SHP77 treated with DMSO at 0.1 percent for 48 hours (cell line): ENCODE measurements around the gene VEPH1.

ENCODE experiments used
- DNase-seq: peaks from one replicate; lab custom pipeline; 2025; lab: John Stamatoyannopoulos, UW

VEPH1 gene

DNA sequence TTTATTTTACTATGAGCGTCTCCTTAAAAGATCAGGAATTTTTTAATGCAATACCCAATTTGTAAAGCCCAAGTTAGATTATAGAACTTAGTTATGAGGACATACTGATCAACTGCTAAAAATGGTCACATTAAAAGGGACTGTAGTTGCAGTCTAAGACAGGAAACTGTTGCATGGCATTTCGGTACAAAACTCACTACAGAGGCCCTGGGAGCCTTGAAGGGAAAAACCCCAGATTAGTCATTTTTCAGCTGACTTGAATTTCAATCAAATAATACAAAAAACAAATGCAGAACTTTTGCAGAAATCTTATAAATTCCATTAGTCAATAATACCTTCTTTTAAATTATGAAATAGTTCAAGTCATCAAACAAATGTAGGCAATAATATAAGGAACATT lies 73.5 kb downstream of the VEPH1 start:
- no peak for DNase-seq

DNA sequence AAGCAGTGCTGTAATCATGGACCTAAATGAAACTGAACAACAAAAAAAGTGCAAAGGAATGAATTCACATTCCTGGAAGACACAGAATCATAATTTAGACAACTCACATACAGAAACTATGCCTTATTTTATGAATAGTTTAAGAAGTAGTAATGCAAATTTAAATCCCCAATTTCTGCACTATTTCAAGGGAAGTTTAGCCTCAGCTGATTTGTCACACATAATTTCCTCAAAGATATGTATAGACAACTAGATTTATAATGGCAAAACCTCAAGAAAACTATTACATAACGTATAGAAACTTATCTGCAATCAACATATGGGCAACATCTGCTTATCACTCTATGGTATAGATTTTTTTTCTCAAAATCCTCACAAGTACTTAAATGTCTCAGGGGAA lies 74.4 kb downstream of the VEPH1 start:
- no peak for DNase-seq

DNA sequence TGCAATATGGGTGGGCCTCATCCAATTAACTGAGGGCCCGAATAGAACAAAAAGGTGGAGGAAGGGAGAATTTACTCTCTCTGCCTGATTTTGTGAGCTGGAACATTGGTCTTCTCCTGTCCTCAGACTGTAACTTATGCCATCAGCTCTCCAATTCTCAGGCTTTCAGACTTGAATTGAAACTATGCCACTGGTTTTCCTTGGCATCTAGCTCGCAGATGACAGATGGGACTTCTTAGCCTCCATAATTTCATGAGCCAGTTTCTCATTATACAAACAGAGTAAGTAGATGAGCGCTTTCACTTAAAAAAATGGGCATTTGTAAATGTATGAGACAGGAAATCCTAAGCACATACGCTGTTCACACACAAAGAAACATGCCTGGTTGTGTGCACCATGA lies 75.3 kb downstream of the VEPH1 start:
- no peak for DNase-seq

DNA sequence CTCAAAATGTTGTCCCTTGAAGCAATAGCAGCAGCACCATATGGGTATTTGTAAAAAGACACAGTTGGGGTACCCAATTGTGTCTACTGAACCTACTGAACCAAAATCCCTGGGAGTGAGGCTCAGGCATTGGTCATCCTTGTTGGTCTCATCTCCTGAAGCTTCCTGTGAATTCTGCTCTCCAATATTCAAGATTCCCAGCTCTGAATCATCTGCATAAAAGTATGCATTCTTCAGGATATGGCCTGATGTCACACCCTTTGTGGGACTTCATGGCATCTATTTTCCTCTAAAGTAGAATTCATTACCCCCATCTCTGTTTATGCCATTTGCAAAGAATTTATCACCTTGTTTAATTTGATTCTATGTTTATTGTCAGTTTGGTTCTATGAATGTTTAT lies 79.9 kb downstream of the VEPH1 start:
- DNase-seq: no peak

DNA sequence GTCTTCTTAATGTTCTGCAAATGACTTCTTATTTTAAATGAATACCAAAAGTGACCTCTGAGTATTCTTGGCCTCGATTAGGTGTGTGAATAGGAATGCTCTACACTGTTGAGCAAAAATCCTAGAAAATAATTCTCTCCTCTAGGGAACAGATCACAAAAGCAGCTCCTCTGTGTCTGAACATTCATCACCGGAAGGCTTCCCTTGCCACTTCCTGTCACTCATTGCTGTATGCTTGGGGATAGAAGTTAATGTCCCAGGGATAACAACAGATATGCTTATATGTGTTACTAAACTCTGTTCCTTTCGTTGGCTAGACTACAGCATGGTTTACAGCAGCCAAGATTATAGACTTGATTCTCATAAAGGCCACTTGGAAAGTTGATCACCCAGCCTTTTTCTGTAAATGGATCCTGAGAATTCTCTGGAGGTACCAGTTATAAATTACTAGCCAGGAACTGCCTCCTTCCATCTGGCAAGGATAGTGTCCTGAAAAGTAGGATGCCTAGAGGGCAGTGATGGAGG lies 82.5 kb downstream of the VEPH1 start:
- DNase-seq: no peak

DNA sequence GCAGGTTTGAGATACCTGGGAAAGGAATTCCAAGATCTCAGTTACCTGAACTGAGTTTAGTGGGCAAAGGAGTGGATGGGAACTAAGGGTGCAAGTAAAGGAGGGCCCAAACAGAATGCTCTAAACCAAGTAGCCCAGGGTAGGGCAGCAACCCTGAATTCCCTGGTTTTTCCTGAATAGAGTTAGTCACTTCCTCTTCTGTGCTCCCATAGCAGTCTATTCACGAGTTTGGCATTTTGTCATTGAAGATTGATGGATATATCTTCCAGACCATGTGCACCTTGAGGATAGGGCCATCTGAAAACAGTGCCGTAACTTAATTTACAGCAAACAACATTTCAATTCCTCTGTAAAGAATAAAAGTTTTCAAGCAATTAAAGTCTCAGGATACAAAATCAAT lies 85.1 kb downstream of the VEPH1 start:
- DNase-seq: no peak

DNA sequence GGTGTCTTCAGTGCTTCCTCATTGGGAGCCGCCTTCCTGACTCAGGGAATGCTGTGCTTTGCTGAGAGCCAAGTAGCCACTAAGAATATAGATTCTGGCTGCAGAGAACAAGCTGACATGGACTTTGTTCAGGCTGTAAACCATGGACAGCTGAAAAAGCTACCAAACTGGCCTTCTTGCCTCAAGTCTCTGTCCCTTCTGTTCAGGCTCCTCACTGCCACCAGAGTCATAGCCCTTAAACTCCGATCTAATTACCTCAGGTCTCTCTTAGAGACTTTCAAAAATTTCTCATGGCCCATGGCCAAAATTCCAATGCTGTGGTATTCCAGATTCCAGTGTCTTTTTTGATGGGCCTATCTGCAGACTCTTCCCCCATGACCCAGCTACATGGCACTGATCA lies 86.0 kb downstream of the VEPH1 start:
- DNase-seq: no peak

DNA sequence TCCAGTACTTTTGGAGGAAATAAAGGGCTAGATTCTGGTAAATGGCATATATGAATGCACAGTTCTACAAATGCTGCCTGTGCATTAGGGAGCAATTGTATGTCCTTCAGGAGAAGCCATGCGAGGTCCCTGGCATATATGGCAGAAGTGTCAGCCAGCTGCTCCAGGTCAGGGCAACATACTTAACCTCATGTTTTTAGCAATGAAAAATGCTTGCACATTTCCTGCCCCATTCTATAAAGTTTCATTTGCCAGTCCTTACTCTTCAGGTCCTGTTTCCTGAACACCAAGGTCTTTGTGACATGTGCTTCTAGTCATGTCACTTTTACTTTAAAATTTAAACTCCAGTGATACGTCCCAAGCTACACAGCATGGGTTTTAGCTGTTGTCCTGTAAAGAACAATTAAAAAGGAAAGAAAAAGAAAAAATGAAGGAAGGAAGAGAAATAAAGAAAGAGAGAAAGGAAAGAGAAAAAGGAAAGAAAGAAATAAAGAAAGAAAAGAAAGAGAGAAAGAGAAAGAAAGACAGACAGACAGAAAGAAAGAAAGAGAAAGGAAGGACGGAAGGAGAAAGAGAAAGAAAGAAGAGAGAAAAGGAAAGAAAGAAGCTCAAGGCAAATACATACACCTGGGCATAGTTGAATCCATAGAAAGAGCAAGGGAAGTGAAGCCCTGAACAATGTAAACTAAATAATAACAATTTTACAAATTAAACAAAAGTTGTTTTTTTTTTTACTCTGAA lies 86.7 kb downstream of the VEPH1 start:
- no peak for DNase-seq

DNA sequence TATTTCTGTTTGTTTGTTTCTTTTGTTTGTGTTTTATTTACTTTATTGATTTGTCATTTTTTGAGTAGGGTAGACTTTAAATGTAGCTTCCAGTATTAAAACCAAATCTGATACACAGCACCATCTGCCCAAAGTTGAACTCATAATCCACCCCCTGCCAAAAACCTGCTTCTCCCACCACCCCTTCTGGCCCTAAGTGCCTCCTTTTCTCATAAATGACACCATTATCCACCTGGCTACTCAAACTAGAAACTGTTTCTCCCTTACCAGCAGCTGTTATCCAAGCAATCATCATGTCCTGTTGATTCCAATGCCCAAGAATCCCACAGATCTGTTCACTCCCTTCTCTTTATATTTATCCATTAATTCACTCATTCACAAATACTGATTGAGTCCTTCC lies 88.4 kb downstream of the VEPH1 start:
- DNase-seq: no peak

DNA sequence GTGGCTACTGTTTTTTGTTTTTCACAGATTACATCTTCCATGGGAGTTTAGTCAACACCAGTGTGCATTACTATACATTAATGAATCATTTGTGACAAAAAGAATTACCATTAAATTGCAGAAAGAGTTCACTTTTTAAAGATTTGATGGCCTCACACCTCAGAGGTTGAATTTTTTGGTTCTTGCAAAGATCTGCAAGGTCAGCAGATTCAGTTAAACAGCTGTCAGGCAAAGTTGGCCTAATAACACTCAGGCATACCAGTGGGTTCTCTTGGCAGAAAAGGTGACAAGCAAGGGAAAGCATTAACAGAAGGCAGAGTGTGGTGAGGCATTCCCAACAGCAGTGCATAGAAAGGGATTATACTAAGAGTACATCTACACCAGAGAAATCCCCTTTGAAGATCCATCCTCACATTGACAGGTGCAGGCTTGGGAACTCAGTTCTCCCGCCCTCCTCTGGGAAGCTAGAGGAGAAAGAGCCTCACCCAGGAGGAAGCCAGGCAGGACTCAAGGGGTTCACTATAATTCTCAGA lies 90.8 kb downstream of the VEPH1 start:
- no peak for DNase-seq

DNA sequence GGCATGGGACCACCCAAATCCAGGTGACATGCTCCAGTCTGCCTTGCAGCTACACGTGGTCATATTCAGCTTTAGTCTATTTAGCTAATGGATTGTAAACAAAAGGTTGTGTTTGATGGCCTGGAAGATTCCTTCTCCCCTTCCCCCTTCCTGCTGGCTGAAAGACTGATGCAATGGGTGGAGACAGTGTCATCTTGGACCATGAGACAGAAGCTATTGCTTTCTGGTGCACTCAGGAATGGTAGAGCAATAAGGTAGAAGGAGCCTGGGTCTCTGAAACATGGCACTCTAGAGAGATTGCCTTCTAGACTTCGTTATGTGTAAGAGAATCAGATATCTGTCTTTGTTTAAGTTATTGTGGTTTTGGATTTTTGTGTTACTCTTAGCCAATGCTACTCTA lies 92.3 kb downstream of the VEPH1 start:
- DNase-seq: no peak

DNA sequence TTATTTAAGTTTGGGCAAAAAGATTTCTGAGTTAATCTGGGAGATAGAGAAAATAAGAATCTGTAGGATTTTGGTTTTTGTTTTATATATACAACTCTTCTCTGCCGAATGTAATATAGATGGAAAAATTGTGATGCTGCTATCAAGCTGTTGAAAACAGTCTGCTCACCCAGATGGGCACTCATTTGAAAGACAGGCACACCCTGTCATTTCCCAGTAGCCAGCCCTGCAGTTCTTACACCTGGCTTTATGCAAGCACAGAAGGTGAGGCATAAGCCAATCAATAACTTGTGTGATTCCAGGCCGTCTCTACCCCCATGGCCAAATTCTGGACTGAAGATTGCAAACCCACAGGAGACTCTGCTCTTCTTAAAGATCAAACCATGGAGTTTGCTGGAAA lies 93.7 kb downstream of the VEPH1 start:
- DNase-seq: no peak

DNA sequence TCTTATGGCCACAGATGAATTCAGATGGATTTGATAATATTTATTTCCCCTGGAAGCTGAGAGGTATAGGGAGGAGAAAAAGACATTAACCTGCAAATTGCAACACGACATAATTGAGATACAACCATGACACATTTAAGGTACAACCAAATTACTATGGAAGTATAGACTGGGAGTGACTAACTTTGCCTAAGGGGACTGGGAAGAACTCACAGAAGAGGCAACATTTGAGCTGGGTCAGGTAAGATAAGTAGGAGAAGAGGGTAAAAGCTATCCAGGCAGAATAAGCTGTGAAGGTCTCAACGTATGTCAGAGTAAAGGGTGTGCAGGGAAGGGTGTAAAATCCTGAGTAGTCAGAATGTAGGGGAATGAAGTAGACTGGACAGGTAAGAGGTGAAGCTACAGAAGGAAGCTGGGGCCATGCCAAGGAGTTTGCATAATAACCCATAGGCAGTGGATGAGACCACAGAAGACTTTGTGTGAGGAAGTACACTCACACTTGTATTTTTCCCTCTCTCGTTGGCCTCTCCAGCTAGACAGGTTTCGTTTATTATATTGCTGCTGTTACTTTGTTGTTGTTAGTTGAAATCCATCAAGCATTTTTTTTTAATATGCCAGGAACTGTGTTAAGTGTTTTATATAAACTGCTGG lies 94.6 kb downstream of the VEPH1 start:
- DNase-seq: no peak

DNA sequence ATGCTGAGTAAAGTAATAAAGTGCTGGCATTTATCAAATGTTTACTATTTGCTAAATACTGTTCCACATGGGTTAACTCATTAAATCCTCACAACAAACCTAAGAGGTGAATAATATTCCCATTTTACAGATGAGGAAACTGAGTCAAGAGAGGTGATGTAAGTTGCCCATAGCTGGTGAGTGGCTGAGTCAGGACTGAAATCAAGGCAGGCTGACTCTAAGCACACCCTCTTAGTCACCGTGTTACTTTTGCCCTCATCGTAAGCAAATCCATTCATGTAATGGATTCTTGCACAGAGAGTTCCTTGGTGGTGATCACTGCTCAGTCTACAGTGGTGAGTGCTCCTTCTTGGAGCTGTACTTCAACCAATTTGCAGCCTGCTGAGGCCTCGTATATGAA lies 95.4 kb downstream of the VEPH1 start:
- no peak for DNase-seq

DNA sequence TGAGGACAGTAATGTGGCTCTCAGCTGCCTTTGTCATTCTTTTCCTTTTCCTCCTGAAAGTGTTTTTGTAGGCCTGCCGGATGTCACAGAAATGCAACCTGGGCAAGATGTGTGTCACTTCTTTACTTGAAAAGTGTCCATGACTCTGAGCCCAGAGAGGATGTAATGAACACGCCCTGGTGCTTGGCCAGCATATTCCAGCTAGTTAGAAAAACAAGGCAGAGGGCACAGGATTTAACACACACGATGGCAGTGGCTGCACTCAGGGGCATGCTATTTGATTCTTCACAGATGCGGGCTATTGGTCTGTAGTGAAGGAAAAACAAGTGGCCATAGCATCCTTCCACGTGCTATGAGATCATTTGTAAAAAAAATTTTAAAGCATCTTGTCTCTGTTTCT lies 96.8 kb downstream of the VEPH1 start:
- DNase-seq: no peak

DNA sequence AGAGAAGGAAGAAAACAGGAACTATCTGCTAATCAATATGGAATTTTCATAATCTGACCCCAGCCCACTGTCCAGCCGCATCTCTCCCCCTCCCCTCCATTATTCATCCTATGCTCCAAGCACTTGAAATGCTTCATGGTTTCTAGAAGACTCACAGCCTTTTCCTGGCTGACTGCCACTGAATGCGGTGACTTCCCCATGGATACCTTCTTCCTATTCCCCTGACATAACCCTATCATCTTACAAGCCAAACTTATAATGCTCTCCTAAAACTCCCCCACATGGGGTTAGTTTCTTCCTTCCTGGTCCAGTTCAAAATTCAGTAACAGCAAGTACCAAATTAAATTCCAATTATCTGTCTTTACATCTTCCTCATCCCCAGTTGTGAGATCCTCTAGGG lies 97.8 kb downstream of the VEPH1 start:
- DNase-seq: no peak

DNA sequence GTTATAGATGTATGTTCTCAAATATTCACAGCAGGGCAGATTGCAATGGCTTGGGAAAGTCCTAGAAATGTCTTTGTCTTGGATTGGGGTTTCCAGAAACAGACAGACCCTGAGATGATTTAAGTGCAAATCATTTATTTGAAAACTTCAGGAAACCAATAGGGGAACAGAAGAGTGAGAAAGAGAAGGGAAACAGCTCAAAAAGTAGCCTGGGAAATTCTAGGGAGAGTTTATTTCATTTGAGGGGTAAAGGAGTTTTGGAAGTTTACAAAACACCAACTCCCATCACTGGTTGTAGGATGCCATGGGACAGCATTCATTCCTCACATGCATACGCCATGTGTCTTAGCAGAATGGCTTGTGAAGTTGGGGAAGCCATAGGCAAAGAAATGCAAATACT lies 98.8 kb downstream of the VEPH1 start:
- DNase-seq: no peak

DNA sequence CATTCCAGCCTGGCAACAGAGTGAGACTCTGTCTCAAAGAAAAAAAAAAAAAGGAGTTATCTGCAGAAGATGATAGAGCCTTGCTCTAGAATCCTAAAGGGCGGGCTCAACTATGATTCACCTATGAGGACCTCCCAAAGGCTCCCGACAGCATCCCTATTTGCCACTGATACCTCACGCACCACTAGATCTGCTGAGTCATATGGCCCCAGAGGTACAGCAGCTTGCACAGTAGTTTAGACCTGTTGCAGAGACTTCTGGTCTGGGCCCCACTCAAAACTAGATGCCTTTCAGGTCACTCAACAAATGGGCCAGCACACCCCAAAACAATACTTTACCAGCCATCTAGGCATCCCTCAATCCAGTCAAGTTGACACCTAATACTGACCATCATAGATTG lies 104.6 kb downstream of the VEPH1 start:
- no peak for DNase-seq

DNA sequence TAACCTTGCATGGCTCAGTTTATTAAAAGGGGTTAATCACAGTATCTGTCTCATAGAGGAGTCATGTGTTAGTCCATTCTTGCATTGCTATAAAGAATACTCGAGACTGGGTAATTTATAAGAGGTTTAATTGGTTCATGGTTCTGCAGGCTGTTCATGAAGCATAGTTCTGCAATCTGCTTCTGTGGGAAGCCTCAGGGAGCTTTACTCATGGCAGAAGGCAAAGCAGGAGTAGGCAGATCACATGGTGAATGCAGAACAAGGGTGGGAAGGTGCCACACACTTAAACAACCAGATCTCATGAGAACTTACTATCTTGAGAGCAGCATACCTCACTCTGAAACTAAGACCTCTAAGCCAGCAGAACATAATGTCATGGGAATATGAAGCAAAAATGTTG lies 108.8 kb downstream of the VEPH1 start:
- no peak for DNase-seq

DNA sequence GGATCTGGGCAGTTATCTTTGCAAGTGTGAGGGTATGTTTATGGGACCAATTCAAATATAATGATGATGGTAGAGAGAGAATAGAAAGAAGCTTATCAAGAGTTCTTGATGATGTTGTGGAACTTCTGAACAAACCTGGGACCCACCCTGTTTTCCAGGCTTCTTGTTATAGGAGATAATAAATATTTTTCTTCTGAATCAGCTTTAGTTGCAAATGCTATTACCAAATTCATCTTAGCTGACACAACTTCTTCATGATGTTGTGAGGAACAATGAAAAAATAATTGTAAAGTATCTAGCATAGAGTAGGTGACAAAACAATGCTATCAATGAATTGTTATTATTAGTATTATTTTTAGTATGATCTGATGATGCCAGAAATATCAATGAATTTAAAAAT lies 110.1 kb downstream of the VEPH1 start:
- no peak for DNase-seq

DNA sequence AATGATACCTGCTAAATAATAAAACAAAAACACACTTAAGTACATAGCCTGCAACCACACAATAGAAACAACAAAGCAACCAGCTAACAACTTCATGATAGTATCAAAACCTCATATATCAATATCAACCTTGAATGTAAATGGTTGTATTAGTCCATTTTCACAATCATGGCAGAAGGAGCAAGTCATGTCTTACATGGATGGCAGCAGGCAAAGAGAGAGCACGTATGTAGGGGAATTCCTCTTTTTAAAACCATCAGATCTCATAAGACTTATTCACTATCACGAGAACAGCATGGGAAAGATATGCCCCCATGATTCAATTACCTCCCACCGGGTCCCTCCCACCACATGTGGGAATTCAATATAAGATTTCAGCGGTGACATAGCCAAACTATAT lies 111.1 kb downstream of the VEPH1 start:
- DNase-seq: no peak

DNA sequence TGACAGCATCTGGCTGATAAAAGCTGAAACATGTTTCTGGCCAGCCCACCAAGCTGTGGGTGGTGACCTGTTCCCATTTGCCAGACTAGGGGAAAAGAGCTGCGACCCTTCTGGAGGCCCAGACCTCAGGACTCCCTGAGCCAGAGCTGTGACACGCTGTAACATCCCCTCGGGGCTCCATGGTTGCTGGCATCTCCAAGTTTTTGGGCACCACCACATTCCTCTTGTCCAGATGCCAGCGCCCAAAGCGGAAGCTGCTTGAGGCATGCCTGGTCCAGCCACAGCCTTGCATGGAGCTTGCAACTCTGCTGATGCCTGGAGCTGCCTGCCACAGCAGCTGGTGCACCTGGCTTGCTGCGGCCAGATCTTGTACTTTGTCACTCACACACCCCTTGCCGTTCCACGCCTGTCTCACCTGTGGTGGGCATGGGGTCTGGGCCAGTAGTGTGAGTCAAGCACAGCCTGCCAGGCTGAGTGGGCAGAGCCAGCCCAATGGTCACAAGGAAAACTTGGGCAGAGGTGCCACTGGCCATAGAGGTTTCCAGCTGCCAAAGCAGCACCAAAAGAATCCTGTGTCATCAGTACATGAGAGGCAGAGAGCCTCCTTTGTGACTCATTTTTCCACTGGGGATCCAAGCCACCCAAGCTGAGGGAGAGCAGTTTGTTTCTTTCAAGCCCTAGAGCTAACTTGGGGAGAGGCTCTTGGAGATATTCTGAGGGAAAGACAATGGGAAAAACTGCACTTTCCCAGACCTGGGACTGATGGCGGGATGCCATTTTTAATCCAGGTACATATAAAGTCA lies 112.3 kb downstream of the VEPH1 start:
- no peak for DNase-seq

DNA sequence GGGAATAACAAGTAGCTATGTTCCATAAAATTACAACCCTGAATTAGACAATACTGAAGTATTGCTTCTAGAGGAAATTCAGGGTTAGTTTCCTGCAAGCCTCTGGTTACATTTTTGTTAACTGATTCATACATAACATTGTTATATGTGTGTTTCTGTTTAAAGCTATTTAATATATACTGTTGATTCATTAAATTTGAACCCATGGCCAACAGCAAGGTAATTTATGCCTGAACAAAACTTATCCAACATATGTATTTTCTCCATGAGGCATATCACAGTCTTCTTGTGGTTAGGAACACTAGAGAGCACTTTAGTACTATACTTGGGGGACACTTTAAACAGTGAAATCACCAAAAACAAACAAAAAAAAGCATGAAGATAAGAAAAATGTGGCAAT lies 114.2 kb downstream of the VEPH1 start:
- DNase-seq: no peak
